Measurements from ENCODE around the gene WSCD2. TPM values are rescaled to one million over a fixed set of nuclear protein-coding genes. Genes with fewer than 3 reads are reported as not detected.

The WSCD2 gene
- polyA plus RNA-seq, 1 donor (not counting 4 experiments of a cell fraction or from before 2014, with no cell fraction given) = not detected

- Histone ChIP-seq H3K4me2 (ENCODE audit: control insufficient read depth, extremely low read depth, insufficient read depth, low read depth, low read length) (no peak overlapping the region), H3K27me3 (ENCODE audit: control insufficient read depth, extremely low read depth, insufficient read depth, low read length) (peaks cover 4% of the 10 kb centered on the region), H3K4me1 (ENCODE audit: control insufficient read depth, extremely low read depth, insufficient read depth, low read length) (no peaks in the 10 kb centered on the region), H3K4me3 (ENCODE audit: control insufficient read depth in 2 of 3, extremely low read depth in 1 of 3, insufficient read depth in 2 of 3, low read depth in 1 of 3, low read length in 3 of 3) (no peak overlapping the region), H3K9ac (ENCODE audit: control insufficient read depth, extremely low read depth, insufficient read depth, low read length) (no peak overlapping the region), H3K79me2 (ENCODE audit: control insufficient read depth, insufficient read depth, low read length) (no peaks in the 10 kb centered on the region), H3K9me3 (ENCODE audit: control insufficient read depth, low read depth, low read length) (no peaks in the 10 kb centered on the region), H3K9me1 (ENCODE audit: control insufficient read depth, extremely low read depth, insufficient read depth, low read length) (no peaks in the 10 kb centered on the region), H3K27ac (ENCODE audit: control insufficient read depth, insufficient read depth, low read length) (no peak overlapping the region), H3K36me3 (ENCODE audit: control insufficient read depth in 2 of 2, extremely low read depth in 1 of 2, insufficient read depth in 2 of 2, low read length in 2 of 2) (no peaks in the 10 kb centered on the region), H2AFZ (ENCODE audit: control insufficient read depth, low read length) (no peak overlapping the region), H4K20me1 (ENCODE audit: control insufficient read depth, extremely low read depth, insufficient read depth, low read length) (no peaks in the 10 kb centered on the region)
- TF ChIP-seq CTCF (optimal IDR thresholded peaks at IDR 0.05 in 1 of 3, IDR thresholded peaks at IDR 0.05 in 1 of 3, conservative IDR thresholded peaks at IDR 0.05 in 1 of 3; ENCODE audit: extremely low read depth in 1 of 3, insufficient read depth in 2 of 3, low read length in 3 of 3) = no peak
- no peak for TF ChIP-seq EZH2 (IDR thresholded peaks at IDR 0.05; ENCODE audit: low read length)
- dilution Hi-C loops (cut with MboI; ENCODE audit: extremely low pct_ligation_motif_present, low sequenced_read_pairs) = no loop called here
- FAIRE-seq (no peak), DNase-seq (ENCODE audit: low read depth, low spot score) (no peak)
Observed at GRCh38 chr12:108298761-108299275, 169.7 kb downstream of the WSCD2 start.

GRCh38 chr12:108299516-108299915 lies 170.4 kb downstream of the WSCD2 start:
- Histone ChIP-seq H3K27me3 (ENCODE audit: control insufficient read depth, extremely low read depth, insufficient read depth, low read length) (peaks cover 4% of the 10 kb centered on the region), H3K4me3 (ENCODE audit: control insufficient read depth in 2 of 3, extremely low read depth in 1 of 3, insufficient read depth in 2 of 3, low read depth in 1 of 3, low read length in 3 of 3) (no peak overlapping the region), H3K4me2 (ENCODE audit: control insufficient read depth, extremely low read depth, insufficient read depth, low read depth, low read length) (no peak overlapping the region), H3K9me3 (ENCODE audit: control insufficient read depth, low read depth, low read length) (no peaks in the 10 kb centered on the region), H4K20me1 (ENCODE audit: control insufficient read depth, extremely low read depth, insufficient read depth, low read length) (no peaks in the 10 kb centered on the region), H3K9me1 (ENCODE audit: control insufficient read depth, extremely low read depth, insufficient read depth, low read length) (no peaks in the 10 kb centered on the region), H3K9ac (ENCODE audit: control insufficient read depth, extremely low read depth, insufficient read depth, low read length) (no peak overlapping the region), H3K27ac (ENCODE audit: control insufficient read depth, insufficient read depth, low read length) (no peak overlapping the region), H3K4me1 (ENCODE audit: control insufficient read depth, extremely low read depth, insufficient read depth, low read length) (no peaks in the 10 kb centered on the region), H3K79me2 (ENCODE audit: control insufficient read depth, insufficient read depth, low read length) (no peaks in the 10 kb centered on the region), H3K36me3 (ENCODE audit: control insufficient read depth in 2 of 2, extremely low read depth in 1 of 2, insufficient read depth in 2 of 2, low read length in 2 of 2) (no peaks in the 10 kb centered on the region), H2AFZ (ENCODE audit: control insufficient read depth, low read length) (no peak overlapping the region)
- dilution Hi-C loops (cut with MboI; ENCODE audit: extremely low pct_ligation_motif_present, low sequenced_read_pairs) = no loop called here
- FAIRE-seq = no peak
- TF ChIP-seq EZH2 (IDR thresholded peaks at IDR 0.05; ENCODE audit: low read length) (no peak), CTCF (optimal IDR thresholded peaks at IDR 0.05 in 1 of 3, IDR thresholded peaks at IDR 0.05 in 1 of 3, conservative IDR thresholded peaks at IDR 0.05 in 1 of 3; ENCODE audit: extremely low read depth in 1 of 3, insufficient read depth in 2 of 3, low read length in 3 of 3) (no peak)
- no peak for DNase-seq (ENCODE audit: low read depth, low spot score)

Other genes starting within 250 kb of the WSCD2 start
- 0.13 TPM in 1 of 3 replicates, not detected in the others for gene CMKLR1, start 210.0 kb downstream of the WSCD2 start, polyA plus RNA-seq